H9 (cell line): ENCODE results near the gene MIOS. TPM values are rescaled to one million over a fixed set of nuclear protein-coding genes. Genes with fewer than 3 reads are reported as not detected.

Experiments
- DNase-seq: peaks from one replicate; pipeline ENCODE4 v3.0.0-alpha.2; 2017
- H2AFZ ChIP-seq: one replicate; pipeline ENCODE4 v1.6.1; 2013; ENCODE audit warnings: mild to moderate bottlenecking, low read length, control low read depth, moderate library complexity
- H2AK5ac ChIP-seq: 2 replicates; pipeline ENCODE4 v1.6.1; 2013; ENCODE audit warnings: low read length, control low read depth, mixed read lengths; ENCODE audit not compliant: insufficient read length
- H2BK120ac ChIP-seq: one replicate; pipeline ENCODE4 v1.6.1; 2013; ENCODE audit warnings: low read depth, mild to moderate bottlenecking, low read length, control low read depth, inconsistent platforms; ENCODE audit not compliant: poor library complexity, severe bottlenecking
- H2BK12ac ChIP-seq: 2 replicates; pipeline ENCODE4 v1.6.1; 2013; ENCODE audit warnings: low read length, control low read depth, mixed read lengths, low read depth; ENCODE audit not compliant: insufficient read length
- H2BK15ac ChIP-seq: 2 replicates; pipeline ENCODE4 v1.6.1; 2013; ENCODE audit warnings: low read depth, low read length, control low read depth
- H2BK20ac ChIP-seq: one replicate; pipeline ENCODE4 v1.6.1; 2013; ENCODE audit warnings: low read depth, mild to moderate bottlenecking, low read length, control low read depth, inconsistent platforms; ENCODE audit not compliant: poor library complexity, severe bottlenecking
- H2BK5ac ChIP-seq: 2 replicates; pipeline ENCODE4 v1.6.1; 2013; ENCODE audit warnings: low read length, control low read depth, mixed read lengths; ENCODE audit not compliant: insufficient read length
- H3K14ac ChIP-seq: 2 replicates; pipeline ENCODE4 v1.6.1; 2013; ENCODE audit warnings: low read length, control low read depth; ENCODE audit not compliant: insufficient read depth
- H3K18ac ChIP-seq: 2 replicates; pipeline ENCODE4 v1.6.1; 2013; ENCODE audit warnings: low read depth, mild to moderate bottlenecking, mixed read lengths, low read length, control low read depth; ENCODE audit not compliant: insufficient read length
- H3K23ac ChIP-seq: 2 replicates; pipeline ENCODE4 v1.6.1; 2013; ENCODE audit warnings: low read length, control low read depth, mixed read lengths, low read depth; ENCODE audit not compliant: insufficient read length
- H3K23me2 ChIP-seq: 2 replicates; pipeline ENCODE4 v1.6.1; 2013; ENCODE audit warnings: low read depth, mild to moderate bottlenecking, mixed read lengths, low read length, control low read depth; ENCODE audit not compliant: insufficient read length, poor library complexity, severe bottlenecking
- H3K27ac ChIP-seq: 2 replicates; pipeline ENCODE4 v1.5.1; 2013; ENCODE audit warnings: low read length, control low read depth, mixed read lengths, low read depth; ENCODE audit not compliant: insufficient read length
- H3K27me3 ChIP-seq: 2 replicates; pipeline ENCODE4 v1.6.1; 2013; ENCODE audit warnings: low read length, control low read depth, inconsistent platforms; ENCODE audit not compliant: insufficient read depth
- H3K4ac ChIP-seq: 2 replicates; pipeline ENCODE4 v1.6.1; 2013; ENCODE audit warnings: low read depth, mild to moderate bottlenecking, control low read depth, inconsistent platforms, low read length, moderate library complexity
- H3K4me1 ChIP-seq: 2 replicates; pipeline ENCODE4 v1.6.1; 2013; ENCODE audit warnings: low read length, control low read depth, inconsistent platforms; ENCODE audit not compliant: insufficient read depth
- H3K4me2 ChIP-seq: 2 replicates; pipeline ENCODE4 v1.6.1; 2013; ENCODE audit warnings: low read length, control low read depth, mixed read lengths; ENCODE audit not compliant: insufficient read length, insufficient read depth
- H3K56ac ChIP-seq: 2 replicates; pipeline ENCODE4 v1.6.1; 2013; ENCODE audit warnings: low read depth, mild to moderate bottlenecking, mixed read lengths, low read length, control low read depth; ENCODE audit not compliant: insufficient read length
- H3K79me1 ChIP-seq: 2 replicates; pipeline ENCODE4 v1.6.1; 2013; ENCODE audit warnings: low read depth, mild to moderate bottlenecking, moderate library complexity, low read length, control low read depth, inconsistent platforms; ENCODE audit not compliant: insufficient read depth, poor library complexity, severe bottlenecking
- H3K79me2 ChIP-seq: 2 replicates; pipeline ENCODE4 v1.6.1; 2013; ENCODE audit warnings: low read length, control low read depth, inconsistent platforms; ENCODE audit not compliant: insufficient read depth
- H3K9ac ChIP-seq: 2 replicates; pipeline ENCODE4 v1.6.1; 2013; ENCODE audit warnings: low read length, control low read depth, mixed read lengths; ENCODE audit not compliant: insufficient read length; ENCODE audit errors: extremely low read depth
- H3K9me3 ChIP-seq: one replicate; pipeline ENCODE4 v1.6.1; 2013; ENCODE audit warnings: low read depth, low read length, inconsistent platforms; ENCODE audit not compliant: control insufficient read depth
- H3T11ph ChIP-seq: one replicate; pipeline ENCODE4 v1.6.1; 2013; ENCODE audit warnings: mild to moderate bottlenecking, low read length, control low read depth, inconsistent platforms
- H4K20me1 ChIP-seq: one replicate; pipeline ENCODE4 v1.6.1; 2013; ENCODE audit not compliant: control insufficient read depth, insufficient read length, insufficient read depth
- H4K5ac ChIP-seq: 2 replicates; pipeline ENCODE4 v1.6.1; 2013; ENCODE audit warnings: low read depth, mild to moderate bottlenecking, mixed read lengths, low read length, control low read depth; ENCODE audit not compliant: insufficient read length
- H4K8ac ChIP-seq: replicated peaks from 2 replicates; pipeline ENCODE4 v1.6.1; 2013; ENCODE audit warnings: low read length, control low read depth, mixed read lengths, low read depth; ENCODE audit not compliant: insufficient read length
- H4K91ac ChIP-seq: 2 replicates; pipeline ENCODE4 v1.6.1; 2013; ENCODE audit warnings: low read depth, mild to moderate bottlenecking, moderate library complexity, mixed read lengths, low read length, control low read depth; ENCODE audit not compliant: insufficient read length
- H3K27ac Mint-ChIP-seq, 3 experiments: 2 replicates in 2 of 3; 3 replicates in 1 of 3; pipeline ENCODE4 v1.8.0; 2020 to 2021; ENCODE audit warnings: mixed read lengths in 3 of 3, mild to moderate bottlenecking in 1 of 3, moderate library complexity in 1 of 3
- H3K27me3 Mint-ChIP-seq: 2 replicates; pipeline ENCODE4 v1.8.0; 2021; ENCODE audit warnings: low read depth, mild to moderate bottlenecking, moderate library complexity, mixed read lengths
- H3K36me3 Mint-ChIP-seq, 3 experiments: 2 replicates in 2 of 3; 3 replicates in 1 of 3; pipeline ENCODE4 v1.8.0; 2020 to 2021; ENCODE audit warnings: low read depth in 3 of 3, mixed read lengths in 3 of 3; ENCODE audit not compliant: insufficient read depth in 1 of 3
- H3K4me1 Mint-ChIP-seq, 2 experiments: 2 replicates each; pipeline ENCODE4 v1.8.0; 2020; ENCODE audit warnings: mixed read lengths in 2 of 2
- H3K4me3 Mint-ChIP-seq, 2 experiments: 2 replicates in 1 of 2; 3 replicates in 1 of 2; pipeline ENCODE4 v1.8.0; 2020 to 2021; ENCODE audit warnings: mild to moderate bottlenecking in 2 of 2, mixed read lengths in 2 of 2, moderate library complexity in 1 of 2
- H3K9me3 Mint-ChIP-seq, 2 experiments: 2 replicates in 1 of 2; 3 replicates in 1 of 2; pipeline ENCODE4 v1.8.0; 2020; ENCODE audit warnings: mild to moderate bottlenecking in 2 of 2, mixed read lengths in 2 of 2, moderate library complexity in 1 of 2
- CTCF ChIP-seq: fragments of 200-600 bp; sonication (generic); conservative IDR thresholded peaks from 3 replicates; pipeline ENCODE4 v1.8.0; 2021; ENCODE audit warnings: antibody characterized with exemption, mild to moderate bottlenecking
- WGBS: extraction: QIAGEN DNeasy Blood & Tissue Kit; methylation state at CpG from one replicate; pipeline ENCODE4 v1.1.7; 2013; ENCODE audit warnings: missing lambda C conversion rate, low lambda C conversion rate, mixed read lengths; ENCODE audit not compliant: insufficient read length; ENCODE audit errors: extremely low coverage; 5-methylcytosine and 5-hydroxymethylcytosine counted together
- total RNA-seq: library from RNA; stranded (reverse); gene quantifications from 2 replicates; pipeline ENCODE4 v1.2.1, GENCODE V29; 2021

MIOS gene
- total RNA-seq, 1 experiment from 2014 or later = 46.4 TPM

GRCh38 chr7:7618410-7618809 is 51.7 kb downstream of the MIOS start:
- H2BK15ac ChIP-seq = no peak overlapping the region
- no peak overlapping the region for H3T11ph ChIP-seq
- WGBS = no CpG with 5 or more reads among the region's 1 CpG
- no peak overlapping the region for H3K18ac ChIP-seq
- H3K79me2 ChIP-seq = no peaks in the 10 kb centered on the region
- no peak overlapping the region for H2BK20ac ChIP-seq
- H4K5ac ChIP-seq = no peak overlapping the region
- H3K79me1 ChIP-seq = no peaks in the 10 kb centered on the region
- no peak overlapping the region for H3K14ac ChIP-seq
- no peak overlapping the region for H2AK5ac ChIP-seq
- no peaks in the 10 kb centered on the region for H4K20me1 ChIP-seq
- H3K4me1 Mint-ChIP-seq = peaks cover 0 to 4% of the 10 kb centered on the region in 2 experiments; a peak in 1 of 4 replicates
- H3K23ac ChIP-seq = no peak overlapping the region
- no peaks in the 10 kb centered on the region for H3K4me1 ChIP-seq
- no peak for DNase-seq
- H3K56ac ChIP-seq = no peak overlapping the region
- no peaks in the 10 kb centered on the region for H3K23me2 ChIP-seq
- H3K27ac Mint-ChIP-seq = no peak overlapping the region; a peak in 1 of 7 replicates
- H3K27me3 Mint-ChIP-seq = no peaks in the 10 kb centered on the region
- H3K9me3 Mint-ChIP-seq = no peaks in the 10 kb centered on the region
- no peak overlapping the region for H2BK120ac ChIP-seq
- no peaks in the 10 kb centered on the region for H3K27me3 ChIP-seq
- no peaks in the 10 kb centered on the region for H3K9me3 ChIP-seq
- no peak overlapping the region for H3K4me3 Mint-ChIP-seq
- H3K9ac ChIP-seq = no peak overlapping the region
- no peak overlapping the region for H3K27ac ChIP-seq
- H4K91ac ChIP-seq = no peak overlapping the region
- H3K36me3 Mint-ChIP-seq = no peaks in the 10 kb centered on the region
- H2BK12ac ChIP-seq = no peak overlapping the region
- TF ChIP-seq CTCF = no peak
- no peak overlapping the region for H2BK5ac ChIP-seq
- no peak overlapping the region for H2AFZ ChIP-seq
- no peak overlapping the region for H4K8ac ChIP-seq
- no peak overlapping the region for H3K4me2 ChIP-seq
- no peak overlapping the region for H3K4ac ChIP-seq
